ENCODE results near the gene PNMT. TPM values are rescaled to one million over a fixed set of nuclear protein-coding genes. Genes with fewer than 3 reads are reported as not detected.

The PNMT gene
- total RNA-seq, 1 experiment from 2014 or later, result 1.4 TPM

GRCh38 chr17:39699818-39700147 is 31.5 kb downstream of the PNMT start, which contains the start of gene ERBB2:
ERBB2 (plus strand) TSS chr17:39700064; CDS start chr17:39700239, 175 bp downstream.
- DNase-seq (peak; percentile 71), ATAC-seq (peak; percentile 80)
- ChIA-PET CTCF (interaction anchor here (0.5 to 1.4 kb wide), 4 partner anchors 19 to 471 kb away, joined by 3 to 5 read pairs (median 4); partner anchors contain the start of gene TCAP), POLR2A (ENCODE audit: unreplicated experiment) (no interaction called here)
- no TSS peak for BruUV-seq (replicated peaks)
- peak within 1 kb of the TSS; percentile 88 for H3K4me3 ChIP-seq (ENCODE audit: low read length)
- peaks cover 39% of the 10 kb centered on the region for H3K4me1 ChIP-seq (ENCODE audit: insufficient read depth, low read length)
- no peak for TF ChIP-seq EZH2 (IDR thresholded peaks at IDR 0.05; ENCODE audit: low read length, unreplicated experiment)
- no peak for TF ChIP-seq EZH2phosphoT487 (IDR thresholded peaks at IDR 0.05; ENCODE audit: borderline replicate concordance, low read length)
- TF ChIP-seq CTCF (conservative IDR thresholded peaks at IDR 0.05; ENCODE audit: low read depth, low read length), result no peak
- peak within 1 kb of the TSS; percentile 84 for H3K4me2 ChIP-seq (ENCODE audit: low read length)
- H3K79me2 ChIP-seq (ENCODE audit: low read length), result peaks cover 51% of the 10 kb centered on the region
- no peaks in the 10 kb centered on the region for H3K9me3 ChIP-seq (ENCODE audit: low read length)
- H3K36me3 ChIP-seq (ENCODE audit: low read depth, low read length), result no peaks in the 10 kb centered on the region
- H3K27ac ChIP-seq (ENCODE audit: low read length), result peak within 1 kb of the TSS; percentile 92
- H4K20me1 ChIP-seq (ENCODE audit: low read length), result no peaks in the 10 kb centered on the region
- peak within 1 kb of the TSS; percentile 57 for H2AFZ ChIP-seq (ENCODE audit: low read length)
- H3K27me3 ChIP-seq (ENCODE audit: low read length), result no peaks in the 10 kb centered on the region
- H3F3A ChIP-seq (ENCODE audit: low read length, unreplicated experiment), result no peaks in the 10 kb centered on the region
- peak within 1 kb of the TSS; percentile 82 for H3K9ac ChIP-seq (ENCODE audit: low read length)
- intact Hi-C loops (cut with micrococcal nuclease), result no loop called here
- H3K9me2 ChIP-seq (replicated peaks; ENCODE audit: low read length), result no peaks in the 10 kb centered on the region

GRCh38 chr17:39700148-39700987 is 32.1 kb downstream of the PNMT start:
- ChIA-PET CTCF (interaction anchor here (0.5 to 1.4 kb wide), 4 partner anchors 18 to 471 kb away, joined by 3 to 5 read pairs (median 4); partner anchors contain the start of gene TCAP), POLR2A (ENCODE audit: unreplicated experiment) (no interaction called here)
- DNase-seq (no peak), ATAC-seq (peak; percentile 32)
- H3K79me2 ChIP-seq (ENCODE audit: low read length), result peaks cover 56% of the 10 kb centered on the region
- no peaks in the 10 kb centered on the region for H3F3A ChIP-seq (ENCODE audit: low read length, unreplicated experiment)
- H3K9me3 ChIP-seq (ENCODE audit: low read length), result no peaks in the 10 kb centered on the region
- intact Hi-C loops (cut with micrococcal nuclease), result no loop called here
- H3K27me3 ChIP-seq (ENCODE audit: low read length), result no peaks in the 10 kb centered on the region
- no peaks in the 10 kb centered on the region for H3K36me3 ChIP-seq (ENCODE audit: low read depth, low read length)
- peak overlapping the region; percentile 84 for H3K4me2 ChIP-seq (ENCODE audit: low read length)
- no peaks in the 10 kb centered on the region for H4K20me1 ChIP-seq (ENCODE audit: low read length)
- no TSS peak for BruUV-seq (replicated peaks)
- H3K27ac ChIP-seq (ENCODE audit: low read length), result peak overlapping the region; percentile 92
- peaks cover 45% of the 10 kb centered on the region for H3K4me1 ChIP-seq (ENCODE audit: insufficient read depth, low read length)
- H3K4me3 ChIP-seq (ENCODE audit: low read length), result peak overlapping the region; percentile 88
- H2AFZ ChIP-seq (ENCODE audit: low read length), result peak overlapping the region; percentile 57
- H3K9me2 ChIP-seq (replicated peaks; ENCODE audit: low read length), result no peaks in the 10 kb centered on the region
- H3K9ac ChIP-seq (ENCODE audit: low read length), result peak overlapping the region; percentile 82
- TF ChIP-seq EZH2phosphoT487 (IDR thresholded peaks at IDR 0.05; ENCODE audit: borderline replicate concordance, low read length) (no peak), CTCF (conservative IDR thresholded peaks at IDR 0.05; ENCODE audit: low read depth, low read length) (no peak), EZH2 (IDR thresholded peaks at IDR 0.05; ENCODE audit: low read length, unreplicated experiment) (no peak)
